HL-60 (cell line): ENCODE results near the gene SLC25A21.

ENCODE experiments used
- GABPA ChIP-seq: IDR thresholded peaks from 2 replicates; pipeline ENCODE4 v1.6.1; 2012; ENCODE audit warnings: low read depth
- POLR2AphosphoS5 ChIP-seq: IDR thresholded peaks from 2 replicates; pipeline ENCODE4 v1.6.1; 2012; ENCODE audit warnings: low read depth
- SPI1 ChIP-seq: IDR thresholded peaks from 2 replicates; pipeline ENCODE4 v1.6.1; 2012; ENCODE audit warnings: low read depth, mild to moderate bottlenecking, borderline replicate concordance
- TF ChIP-seq, protein P1 (sequence below): IDR thresholded peaks from one replicate; pipeline ENCODE4 v1.5.1; 2011; ENCODE audit warnings: low read length, control low read depth, inconsistent platforms; ENCODE audit not compliant: insufficient read depth
- TF ChIP-seq, protein P2 (sequence below): IDR thresholded peaks from 2 replicates; pipeline ENCODE4 v1.6.1; 2012; ENCODE audit warnings: low read depth; ENCODE audit not compliant: insufficient replicate concordance

DNA sequence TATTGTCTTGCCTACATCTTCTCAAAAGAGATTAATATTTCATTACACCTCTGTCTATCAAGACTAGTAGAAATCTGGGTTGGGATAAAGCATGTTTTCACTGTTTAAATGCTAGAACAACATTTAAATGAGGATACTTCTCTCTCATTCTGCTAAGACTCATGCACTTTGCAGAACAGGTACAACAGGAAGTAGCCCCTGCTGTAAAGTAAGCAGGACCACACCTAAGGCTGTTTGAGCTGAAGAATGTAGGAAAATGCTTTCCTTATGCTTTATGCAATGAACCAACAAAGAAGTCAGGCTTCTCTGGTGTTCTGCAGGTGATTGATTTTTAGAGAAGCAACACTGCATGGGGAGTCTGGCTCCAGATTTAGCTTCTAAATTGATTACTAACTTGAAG, 421.3 kb downstream of the SLC25A21 start:
- TF ChIP-seq, protein P1, sequence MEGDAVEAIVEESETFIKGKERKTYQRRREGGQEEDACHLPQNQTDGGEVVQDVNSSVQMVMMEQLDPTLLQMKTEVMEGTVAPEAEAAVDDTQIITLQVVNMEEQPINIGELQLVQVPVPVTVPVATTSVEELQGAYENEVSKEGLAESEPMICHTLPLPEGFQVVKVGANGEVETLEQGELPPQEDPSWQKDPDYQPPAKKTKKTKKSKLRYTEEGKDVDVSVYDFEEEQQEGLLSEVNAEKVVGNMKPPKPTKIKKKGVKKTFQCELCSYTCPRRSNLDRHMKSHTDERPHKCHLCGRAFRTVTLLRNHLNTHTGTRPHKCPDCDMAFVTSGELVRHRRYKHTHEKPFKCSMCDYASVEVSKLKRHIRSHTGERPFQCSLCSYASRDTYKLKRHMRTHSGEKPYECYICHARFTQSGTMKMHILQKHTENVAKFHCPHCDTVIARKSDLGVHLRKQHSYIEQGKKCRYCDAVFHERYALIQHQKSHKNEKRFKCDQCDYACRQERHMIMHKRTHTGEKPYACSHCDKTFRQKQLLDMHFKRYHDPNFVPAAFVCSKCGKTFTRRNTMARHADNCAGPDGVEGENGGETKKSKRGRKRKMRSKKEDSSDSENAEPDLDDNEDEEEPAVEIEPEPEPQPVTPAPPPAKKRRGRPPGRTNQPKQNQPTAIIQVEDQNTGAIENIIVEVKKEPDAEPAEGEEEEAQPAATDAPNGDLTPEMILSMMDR, result no peak
- TF ChIP-seq GABPA (no peak), POLR2AphosphoS5 (no peak), SPI1 (no peak)
- TF ChIP-seq, protein P2, sequence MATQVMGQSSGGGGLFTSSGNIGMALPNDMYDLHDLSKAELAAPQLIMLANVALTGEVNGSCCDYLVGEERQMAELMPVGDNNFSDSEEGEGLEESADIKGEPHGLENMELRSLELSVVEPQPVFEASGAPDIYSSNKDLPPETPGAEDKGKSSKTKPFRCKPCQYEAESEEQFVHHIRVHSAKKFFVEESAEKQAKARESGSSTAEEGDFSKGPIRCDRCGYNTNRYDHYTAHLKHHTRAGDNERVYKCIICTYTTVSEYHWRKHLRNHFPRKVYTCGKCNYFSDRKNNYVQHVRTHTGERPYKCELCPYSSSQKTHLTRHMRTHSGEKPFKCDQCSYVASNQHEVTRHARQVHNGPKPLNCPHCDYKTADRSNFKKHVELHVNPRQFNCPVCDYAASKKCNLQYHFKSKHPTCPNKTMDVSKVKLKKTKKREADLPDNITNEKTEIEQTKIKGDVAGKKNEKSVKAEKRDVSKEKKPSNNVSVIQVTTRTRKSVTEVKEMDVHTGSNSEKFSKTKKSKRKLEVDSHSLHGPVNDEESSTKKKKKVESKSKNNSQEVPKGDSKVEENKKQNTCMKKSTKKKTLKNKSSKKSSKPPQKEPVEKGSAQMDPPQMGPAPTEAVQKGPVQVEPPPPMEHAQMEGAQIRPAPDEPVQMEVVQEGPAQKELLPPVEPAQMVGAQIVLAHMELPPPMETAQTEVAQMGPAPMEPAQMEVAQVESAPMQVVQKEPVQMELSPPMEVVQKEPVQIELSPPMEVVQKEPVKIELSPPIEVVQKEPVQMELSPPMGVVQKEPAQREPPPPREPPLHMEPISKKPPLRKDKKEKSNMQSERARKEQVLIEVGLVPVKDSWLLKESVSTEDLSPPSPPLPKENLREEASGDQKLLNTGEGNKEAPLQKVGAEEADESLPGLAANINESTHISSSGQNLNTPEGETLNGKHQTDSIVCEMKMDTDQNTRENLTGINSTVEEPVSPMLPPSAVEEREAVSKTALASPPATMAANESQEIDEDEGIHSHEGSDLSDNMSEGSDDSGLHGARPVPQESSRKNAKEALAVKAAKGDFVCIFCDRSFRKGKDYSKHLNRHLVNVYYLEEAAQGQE, result no peak
